Activated CD8-positive, alpha-beta memory T cell treated with anti-CD3 and anti-CD28 coated beads for 1 hour (primary cell): ENCODE measurements around the gene ZNF616.
"Not testable (repeated sequence)": the region's sequence is repeated elsewhere in the genome, so short reads cannot be mapped to it uniquely, and the experiment has no call there.

Source experiments
- DNase-seq, 2 donors: peaks; one replicate each; pipeline ENCODE4 v3.0.0-alpha.2; 2020; ENCODE audit warnings: low read depth in 1 of 2; ENCODE audit errors: extremely low read depth in 1 of 2

The ZNF616 gene

GRCh38 chr19:52112624-52113023 lies 27.1 kb downstream of the ZNF616 start:
- no peak for DNase-seq

GRCh38 chr19:52110780-52111179 lies 29.0 kb downstream of the ZNF616 start:
- DNase-seq = no peak

- no peak for DNase-seq
These were observed 37.0 kb downstream of the ZNF616 start for GRCh38 chr19:52102782-52103181.

GRCh38 chr19:52101866-52102562 lies 37.7 kb downstream of the ZNF616 start:
- DNase-seq = no peak

GRCh38 chr19:52099497-52100138 lies 40.1 kb downstream of the ZNF616 start:
- no peak for DNase-seq

GRCh38 chr19:52096416-52096815 lies 43.3 kb downstream of the ZNF616 start:
- not testable (repeated sequence) for DNase-seq

- peak; percentile 49 to 73 for DNase-seq
These were observed 44.3 kb downstream of the ZNF616 start, which contains the start of gene ZNF841 for GRCh38 chr19:52095172-52096014. TSS of gene ZNF841 (minus strand) at chr19:52095765. CDS start at chr19:52084801, 10,964 bp downstream.

- DNase-seq = no peak
These were observed 45.1 kb downstream of the ZNF616 start for GRCh38 chr19:52094526-52095130.

- DNase-seq = no peak
These were observed 53.3 kb downstream of the ZNF616 start for GRCh38 chr19:52086481-52086880.

GRCh38 chr19:52070496-52070895 lies 69.2 kb downstream of the ZNF616 start:
- no peak for DNase-seq

GRCh38 chr19:52069653-52070052 lies 70.1 kb downstream of the ZNF616 start:
- DNase-seq = no peak

- no peak for DNase-seq
These were observed 73.4 kb downstream of the ZNF616 start for GRCh38 chr19:52066258-52066863.

- DNase-seq = no peak
These were observed 74.3 kb downstream of the ZNF616 start for GRCh38 chr19:52065399-52065798.
